Lower leg skin (tissue), 4 donors: Measurements from ENCODE around the gene GYPA. TPM values are rescaled to one million over a fixed set of nuclear protein-coding genes. Genes with fewer than 3 reads are reported as not detected.
"Not testable (repeated sequence)": the region's sequence is repeated elsewhere in the genome, so short reads cannot be mapped to it uniquely, and the experiment has no call there.

ENCODE experiments used
- DNase-seq, 2 donors: peaks; one replicate each; pipeline ENCODE4 v3.0.0-alpha.2; 2019; ENCODE audit warnings: low spot score in 2 of 2
- H3K4me3 ChIP-seq: fragments of 200-600 bp; sonication (generic); 2 replicates; pipeline ENCODE4 v1.5.1; 2017; ENCODE audit warnings: mild to moderate bottlenecking, low read depth; ENCODE audit not compliant: poor library complexity, severe bottlenecking
- POLR2A ChIP-seq, 2 donors: fragments of 450-650 bp; IDR thresholded peaks; one replicate each; pipeline ENCODE4 v1.6.1; 2016 to 2017; ENCODE audit warnings: antibody characterized with exemption in 2 of 2, mild to moderate bottlenecking in 1 of 2, moderate library complexity in 1 of 2
- WGBS, 2 donors: methylation state at CpG; one replicate each; pipeline ENCODE4 v1.1.5; 2018; 5-methylcytosine and 5-hydroxymethylcytosine counted together
- intact Hi-C: fragments of 100-400 bp; cut with DNase I; formaldehyde crosslinking; loops from one replicate; pipeline ENCODE4 v1.15.0; 2023; ENCODE audit warnings: low total_unique reads
- total RNA-seq, 4 donors: library from RNA; depleted of rRNA; stranded (reverse); fragments of >200 nt; gene quantifications; one replicate each; pipeline ENCODE4 v1.1.0, GENCODE V29; 2016
- TF ChIP-seq, protein P1 (sequence below), 3 donors: fragments of 450-650 bp; IDR thresholded peaks; one replicate each; pipeline ENCODE4 v1.5.1; 2016; ENCODE audit warnings: antibody characterized with exemption in 3 of 3, mild to moderate bottlenecking in 3 of 3, moderate library complexity in 2 of 3

Gene GYPA
- not detected for total RNA-seq

DNA sequence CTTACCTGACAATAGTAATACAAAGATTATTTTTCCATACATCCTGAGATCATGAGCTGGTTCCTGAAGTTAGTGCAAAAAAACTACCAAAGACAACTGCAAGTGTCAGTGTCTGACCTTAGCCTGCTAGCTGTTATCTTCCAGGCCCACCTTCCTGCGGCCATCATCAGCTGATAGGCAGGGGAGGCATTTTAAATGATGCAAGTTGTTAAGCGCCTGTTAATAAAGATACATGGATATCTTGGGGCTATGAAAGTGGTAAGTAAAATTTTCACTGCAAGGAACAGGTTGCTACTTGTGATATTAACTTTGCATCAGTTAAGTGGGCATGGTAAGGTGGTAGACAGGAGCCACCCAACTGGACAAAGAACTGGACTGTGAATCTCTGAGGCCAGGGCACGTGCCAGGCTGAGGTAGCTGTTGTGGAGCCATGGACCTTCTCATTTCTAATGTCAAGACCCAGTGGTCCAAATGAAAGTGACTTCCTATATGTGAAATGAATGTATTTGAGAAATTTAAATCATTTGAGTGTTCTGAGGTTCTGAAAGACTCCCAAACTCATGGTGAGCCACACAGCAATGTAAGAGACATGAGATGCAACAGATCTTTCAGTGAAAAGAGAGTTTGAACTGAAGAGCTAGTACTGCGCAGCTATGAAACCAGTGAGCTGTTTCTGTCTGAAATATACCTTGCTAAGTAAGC lies at the start of gene GYPA:
Gene GYPA (minus strand): TSS at position 125 of the 702 bp plus-strand sequence. CDS start 83 bp downstream, at position 42.
- 78 to 84% methylated on average over 4 of the region's 4 CpGs for WGBS, 2 donors
- intact Hi-C loops, H3K4me3 ChIP-seq, DNase-seq: not testable (repeated sequence)

DNA sequence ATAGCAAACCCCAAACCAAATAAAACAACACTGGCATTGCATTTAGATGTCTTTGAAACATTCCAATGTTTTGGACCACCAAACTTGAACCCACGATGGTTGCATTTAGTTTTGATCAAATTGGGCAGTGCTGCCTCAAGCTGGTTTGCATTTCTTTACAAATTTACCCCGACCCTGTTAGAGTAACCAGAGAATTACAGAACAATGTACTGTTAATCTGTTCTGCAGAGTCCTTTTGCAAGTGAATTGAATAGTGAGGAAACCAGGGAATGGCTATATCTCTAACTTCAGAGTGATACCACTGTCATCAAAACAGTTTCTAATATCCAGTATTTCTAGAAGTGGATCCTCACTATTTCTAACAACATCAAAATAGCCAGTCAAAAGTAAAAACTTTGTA lies 49.5 kb upstream of the GYPA start:
- no peak for DNase-seq
- WGBS, 2 donors = 44% methylated on average over 2 of the region's 2 CpGs
- intact Hi-C loops = no loop called here
- TF ChIP-seq, protein P1, sequence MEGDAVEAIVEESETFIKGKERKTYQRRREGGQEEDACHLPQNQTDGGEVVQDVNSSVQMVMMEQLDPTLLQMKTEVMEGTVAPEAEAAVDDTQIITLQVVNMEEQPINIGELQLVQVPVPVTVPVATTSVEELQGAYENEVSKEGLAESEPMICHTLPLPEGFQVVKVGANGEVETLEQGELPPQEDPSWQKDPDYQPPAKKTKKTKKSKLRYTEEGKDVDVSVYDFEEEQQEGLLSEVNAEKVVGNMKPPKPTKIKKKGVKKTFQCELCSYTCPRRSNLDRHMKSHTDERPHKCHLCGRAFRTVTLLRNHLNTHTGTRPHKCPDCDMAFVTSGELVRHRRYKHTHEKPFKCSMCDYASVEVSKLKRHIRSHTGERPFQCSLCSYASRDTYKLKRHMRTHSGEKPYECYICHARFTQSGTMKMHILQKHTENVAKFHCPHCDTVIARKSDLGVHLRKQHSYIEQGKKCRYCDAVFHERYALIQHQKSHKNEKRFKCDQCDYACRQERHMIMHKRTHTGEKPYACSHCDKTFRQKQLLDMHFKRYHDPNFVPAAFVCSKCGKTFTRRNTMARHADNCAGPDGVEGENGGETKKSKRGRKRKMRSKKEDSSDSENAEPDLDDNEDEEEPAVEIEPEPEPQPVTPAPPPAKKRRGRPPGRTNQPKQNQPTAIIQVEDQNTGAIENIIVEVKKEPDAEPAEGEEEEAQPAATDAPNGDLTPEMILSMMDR (IDR thresholded peaks at IDR 0.05) = no peak
- TF ChIP-seq POLR2A (IDR thresholded peaks at IDR 0.05) = no peak
- H3K4me3 ChIP-seq = no peak overlapping the region

DNA sequence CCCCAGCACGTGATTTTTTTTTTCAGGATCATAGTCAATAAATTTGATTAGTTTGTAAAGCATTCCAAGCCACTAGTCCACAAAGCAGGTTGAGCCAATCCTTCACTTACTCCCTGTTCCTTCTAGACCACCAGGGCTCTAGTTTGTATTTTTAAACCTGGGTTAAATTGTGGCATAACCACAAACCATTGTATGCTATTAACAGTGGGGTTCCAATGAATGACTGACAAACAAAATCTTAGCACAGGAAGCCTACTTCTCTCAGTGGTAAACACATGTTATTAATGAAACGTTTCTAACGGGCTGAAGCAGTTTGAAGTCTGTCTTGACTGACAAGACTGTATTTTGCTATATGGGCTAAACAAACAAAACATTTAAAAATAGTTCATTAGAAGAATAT lies 48.6 kb upstream of the GYPA start:
- H3K4me3 ChIP-seq = no peak overlapping the region
- no peak for DNase-seq
- TF ChIP-seq POLR2A (IDR thresholded peaks at IDR 0.05) = no peak
- TF ChIP-seq, protein P1 (IDR thresholded peaks at IDR 0.05) = no peak
- 25 to 42% methylated on average over 3 of the region's 3 CpGs for WGBS, 2 donors
- intact Hi-C loops = no loop called here

DNA sequence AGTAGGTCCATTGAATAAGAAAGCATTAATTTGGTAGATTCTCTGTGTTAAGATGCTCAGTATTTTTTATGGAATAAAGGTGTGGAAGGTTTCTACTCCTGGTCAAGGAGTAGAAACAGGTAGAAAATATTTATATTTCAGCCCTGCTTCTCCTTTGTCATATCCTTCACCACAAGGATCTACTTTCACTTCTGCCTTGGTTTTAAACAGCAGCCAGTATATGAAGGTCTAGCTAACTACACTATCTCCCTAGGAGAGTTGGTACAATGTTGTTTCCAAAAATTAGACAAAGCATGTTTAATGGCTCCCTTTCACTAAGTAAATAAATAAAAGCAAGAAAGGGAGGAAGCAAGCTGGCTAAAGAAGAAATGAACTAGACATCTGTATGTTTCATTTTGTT lies 44.6 kb upstream of the GYPA start:
- intact Hi-C loops = no loop called here
- H3K4me3 ChIP-seq = no peak overlapping the region
- DNase-seq = no peak
- TF ChIP-seq, protein P1 (IDR thresholded peaks at IDR 0.05) = no peak
- no peak for TF ChIP-seq POLR2A (IDR thresholded peaks at IDR 0.05)

DNA sequence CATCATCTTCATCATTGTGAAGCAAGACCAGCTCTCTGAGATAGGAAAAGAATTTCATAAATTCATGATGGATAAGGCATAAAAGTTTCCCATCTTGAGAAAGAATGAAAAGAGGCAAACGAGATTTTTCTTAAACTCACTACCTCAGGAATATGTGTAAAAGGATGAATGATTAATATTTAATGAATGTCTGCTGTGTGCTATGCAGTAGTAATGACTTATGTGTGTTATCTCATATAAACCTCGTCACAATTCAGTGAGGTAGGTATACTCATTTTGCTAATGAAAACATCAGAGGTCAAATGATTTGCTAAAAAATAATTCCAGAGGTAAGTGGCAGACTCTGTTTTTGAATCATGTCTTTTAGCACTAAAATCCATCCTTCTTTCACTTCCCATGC lies 42.6 kb upstream of the GYPA start:
- no peak for DNase-seq
- 80 to 86% methylated on average over 2 of the region's 2 CpGs for WGBS, 2 donors
- H3K4me3 ChIP-seq = no peak overlapping the region
- intact Hi-C loops = no loop called here
- TF ChIP-seq, protein P1 (IDR thresholded peaks at IDR 0.05) = no peak
- TF ChIP-seq POLR2A (IDR thresholded peaks at IDR 0.05) = no peak

DNA sequence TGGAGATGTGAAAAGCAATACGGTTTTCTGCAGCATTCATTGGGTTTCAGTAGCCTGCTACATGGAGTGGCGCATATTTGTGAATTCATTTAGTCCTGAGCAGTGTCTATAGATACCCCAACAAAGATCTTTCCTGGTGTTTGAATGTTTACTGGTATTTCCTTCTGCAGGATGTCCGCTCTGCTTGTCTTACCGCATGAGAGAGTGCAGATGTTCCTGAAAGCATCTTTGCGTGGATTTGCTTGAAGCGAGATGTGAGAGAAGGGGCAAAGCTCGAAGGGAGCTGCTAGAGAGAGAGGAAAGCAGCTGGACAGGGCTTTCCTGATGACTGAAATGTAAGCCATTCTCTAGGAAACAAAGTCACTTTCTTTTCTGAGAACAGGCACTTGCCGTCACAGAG lies 40.9 kb upstream of the GYPA start:
- WGBS, 2 donors = 85 to 88% methylated on average over 8 of the region's 8 CpGs
- TF ChIP-seq, protein P1 (IDR thresholded peaks at IDR 0.05) = no peak
- TF ChIP-seq POLR2A (IDR thresholded peaks at IDR 0.05) = no peak
- no peak overlapping the region for H3K4me3 ChIP-seq
- intact Hi-C loops = no loop called here
- DNase-seq = no peak
